ENCODE data around the gene SUCLG1.

Gene SUCLG1

GRCh38 chr2:84467389-84467788 lies 8.3 kb upstream of the SUCLG1 start:
- DNase-seq (ENCODE audit: low read depth in 1 of 2, low spot score in 1 of 2): no peak

GRCh38 chr2:84461310-84461709 lies 2.2 kb upstream of the SUCLG1 start:
- DNase-seq (ENCODE audit: low read depth in 1 of 2, low spot score in 1 of 2): no peak

DNA sequence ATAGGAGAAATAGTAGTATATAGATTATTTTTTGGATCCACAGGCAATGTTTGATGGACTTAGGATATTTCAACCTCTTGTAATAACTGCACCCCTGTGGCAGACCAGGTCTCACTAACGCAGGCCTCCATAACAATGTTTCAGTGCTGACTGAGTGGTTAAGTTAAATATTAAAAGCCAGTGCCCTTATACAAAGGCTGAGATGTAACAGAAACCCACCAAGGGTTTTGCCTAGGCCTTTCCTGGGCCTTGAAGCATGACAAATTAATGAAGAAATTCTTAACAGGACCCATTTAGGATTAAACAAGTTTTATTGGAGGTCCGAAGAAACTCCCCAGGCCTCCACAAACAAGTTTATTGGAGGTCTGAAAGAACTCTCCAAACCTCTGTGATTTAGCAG lies 1.6 kb upstream of the SUCLG1 start:
- no peak for DNase-seq (ENCODE audit: low read depth in 1 of 2, low spot score in 1 of 2)

DNA sequence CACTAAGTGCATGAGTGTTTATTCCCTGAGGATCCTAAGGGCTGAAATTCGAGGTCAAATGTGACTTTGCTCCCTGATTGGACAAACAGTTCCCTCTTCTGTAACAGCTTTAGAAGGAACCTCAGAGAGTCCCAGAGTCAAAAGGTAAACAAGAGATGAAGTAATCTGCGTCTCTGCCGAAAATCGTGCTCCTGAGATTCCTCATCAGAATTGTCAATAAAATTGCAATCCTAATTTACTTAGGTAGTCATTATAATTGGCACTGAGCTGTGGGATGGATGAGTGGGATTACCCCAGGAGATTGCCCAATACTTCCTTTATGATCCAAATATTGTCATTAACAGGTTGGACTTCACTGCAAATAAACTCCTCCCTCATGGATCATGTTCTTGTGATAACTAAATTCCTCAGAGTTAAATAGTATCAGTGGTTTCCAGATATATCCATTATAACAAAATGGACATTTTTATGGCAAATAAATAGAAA lies 907 bp upstream of the SUCLG1 start:
- no peak for DNase-seq (ENCODE audit: low read depth in 1 of 2, low spot score in 1 of 2)

- DNase-seq (ENCODE audit: low read depth in 1 of 2, low spot score in 1 of 2): peak; percentile 8 to 11
Measured at GRCh38 chr2:84458551-84459017, 496 bp downstream of the SUCLG1 start.

GRCh38 chr2:84457686-84458085 lies 1.4 kb downstream of the SUCLG1 start:
- no peak for DNase-seq (ENCODE audit: low read depth in 1 of 2, low spot score in 1 of 2)

DNA sequence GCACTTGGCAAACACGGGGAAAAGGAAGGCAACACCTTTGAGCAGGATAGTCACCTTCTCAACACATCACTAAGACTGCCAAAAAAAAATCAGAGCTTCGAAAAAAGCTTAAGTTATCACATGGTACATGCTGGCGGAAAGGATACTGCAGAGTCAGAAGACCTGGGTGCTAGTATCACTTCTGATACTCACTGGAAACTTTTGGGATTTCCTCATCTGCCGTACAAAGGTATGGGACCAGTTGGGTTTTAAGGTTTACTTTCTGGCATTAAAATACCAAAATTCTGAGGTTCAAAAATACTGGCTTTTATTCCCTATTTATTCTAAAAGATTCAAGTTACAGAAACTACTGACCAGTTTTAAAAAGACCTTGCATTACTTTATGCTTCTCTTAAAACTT lies 2.9 kb downstream of the SUCLG1 start:
- DNase-seq (ENCODE audit: low read depth in 1 of 2, low spot score in 1 of 2): no peak

DNA sequence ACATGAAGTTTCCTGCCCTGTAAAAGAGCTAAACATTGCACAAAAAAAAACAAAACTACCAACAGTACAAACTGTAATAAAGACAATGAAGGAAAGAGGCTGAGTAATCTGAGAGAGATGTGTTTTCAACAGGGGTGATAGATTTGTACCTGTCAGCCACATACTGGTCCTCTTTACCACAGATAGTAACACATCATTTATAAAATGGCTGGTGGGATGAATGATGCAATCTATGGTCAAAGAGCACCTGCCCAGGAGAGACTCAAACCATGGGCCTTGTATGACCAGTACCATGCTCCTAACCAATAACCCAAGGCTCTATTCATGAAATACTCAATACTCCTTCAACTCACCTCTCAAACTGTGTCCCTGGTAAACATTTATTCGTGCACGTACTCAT lies 4.5 kb downstream of the SUCLG1 start:
- DNase-seq (ENCODE audit: low read depth in 1 of 2, low spot score in 1 of 2): no peak

- DNase-seq (ENCODE audit: low read depth in 1 of 2, low spot score in 1 of 2): no peak
Measured at GRCh38 chr2:84452624-84453023, 6.5 kb downstream of the SUCLG1 start.

GRCh38 chr2:84451579-84451978 lies 7.5 kb downstream of the SUCLG1 start:
- no peak for DNase-seq (ENCODE audit: low read depth in 1 of 2, low spot score in 1 of 2)

- DNase-seq (ENCODE audit: low read depth in 1 of 2, low spot score in 1 of 2): no peak
Measured at GRCh38 chr2:84450288-84451227, 8.5 kb downstream of the SUCLG1 start.

DNA sequence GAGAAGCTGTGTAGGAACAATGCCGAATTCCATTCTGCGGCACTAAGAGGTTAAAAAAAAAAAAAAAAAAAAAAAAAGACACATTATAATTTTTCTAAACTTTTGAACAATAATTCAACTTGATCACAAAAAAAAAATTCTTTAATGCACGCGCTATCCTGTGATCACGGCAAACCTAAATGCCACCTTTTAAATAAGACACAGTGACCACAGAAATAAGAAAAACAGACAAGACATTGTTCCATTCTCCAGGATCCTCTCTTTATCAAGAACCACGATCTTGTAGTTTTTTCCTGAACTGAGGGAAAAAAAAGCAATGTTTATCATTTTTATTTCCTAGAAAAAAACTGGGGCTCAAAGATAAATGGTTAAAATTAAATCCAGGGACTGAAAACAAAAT lies 9.4 kb downstream of the SUCLG1 start:
- DNase-seq (ENCODE audit: low read depth in 1 of 2, low spot score in 1 of 2): no peak

- no peak for DNase-seq (ENCODE audit: low read depth in 1 of 2, low spot score in 1 of 2)
Measured at GRCh38 chr2:84449055-84449454, 10.0 kb downstream of the SUCLG1 start.

DNA sequence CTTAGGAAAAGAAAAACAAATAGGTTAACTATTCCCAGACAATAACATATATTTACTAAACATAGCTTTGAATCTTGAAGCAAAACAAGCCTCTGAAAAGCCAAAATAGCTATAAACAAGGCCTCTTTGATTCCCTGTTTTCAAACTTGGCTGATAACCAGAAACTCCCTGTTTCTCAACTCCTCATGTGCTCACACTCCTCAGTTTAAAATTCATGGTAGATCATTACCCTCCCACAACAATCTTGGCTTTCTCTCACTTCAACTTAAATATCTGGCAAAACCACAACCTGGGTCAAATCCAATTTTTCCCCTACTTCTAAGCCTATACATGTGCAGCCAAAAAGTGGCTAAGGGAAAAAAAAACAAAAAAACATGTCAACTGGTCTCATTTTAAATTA lies 15.6 kb downstream of the SUCLG1 start:
- DNase-seq (ENCODE audit: low read depth in 1 of 2, low spot score in 1 of 2): no peak

- DNase-seq (ENCODE audit: low read depth in 1 of 2, low spot score in 1 of 2): no peak
Measured at GRCh38 chr2:84442888-84443287, 16.2 kb downstream of the SUCLG1 start.

DNA sequence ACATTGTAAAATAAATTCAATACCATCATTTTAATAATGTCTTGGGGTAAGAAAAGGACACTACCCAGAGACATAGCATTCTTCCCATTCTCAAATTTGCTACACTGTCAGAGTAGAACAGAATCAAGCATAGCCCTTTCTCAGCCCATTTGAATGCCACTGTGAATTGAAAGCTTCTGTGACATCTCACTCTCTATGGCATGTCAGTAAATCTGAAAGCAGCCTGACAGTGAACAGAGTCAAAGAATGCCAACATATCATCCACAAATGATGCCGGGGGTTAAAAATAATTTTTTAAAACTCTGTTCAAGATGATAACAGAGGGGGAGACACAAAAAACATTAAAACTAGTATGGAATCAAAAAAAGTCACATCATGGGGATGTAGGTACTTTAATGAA lies 17.6 kb downstream of the SUCLG1 start:
- no peak for DNase-seq (ENCODE audit: low read depth in 1 of 2, low spot score in 1 of 2)

DNA sequence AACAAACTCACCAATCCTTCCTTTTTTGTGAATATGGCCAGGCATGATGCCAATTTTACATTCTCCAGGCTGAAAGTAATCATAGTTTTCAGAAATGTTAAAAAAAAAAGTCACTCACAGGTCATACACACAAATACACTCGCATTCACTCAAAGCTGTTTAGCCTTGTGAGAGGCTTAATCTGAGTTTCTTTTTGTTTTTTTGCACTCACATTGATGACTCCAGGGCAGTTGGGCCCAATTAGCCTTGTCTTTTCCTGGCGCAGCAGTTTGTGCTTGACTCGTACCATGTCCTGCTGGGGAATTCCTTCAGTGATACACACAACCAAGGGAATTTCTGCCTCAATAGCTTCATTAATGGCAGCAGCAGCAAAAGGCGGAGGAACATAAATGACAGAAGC lies 18.0 kb downstream of the SUCLG1 start:
- DNase-seq (ENCODE audit: low read depth in 1 of 2, low spot score in 1 of 2): no peak

- DNase-seq (ENCODE audit: low read depth in 1 of 2, low spot score in 1 of 2): no peak
Measured at GRCh38 chr2:84435345-84436025, 23.6 kb downstream of the SUCLG1 start.

- DNase-seq (ENCODE audit: low read depth in 1 of 2, low spot score in 1 of 2): no peak
Measured at GRCh38 chr2:84429328-84429727, 29.8 kb downstream of the SUCLG1 start.

GRCh38 chr2:84427235-84428138 lies 31.6 kb downstream of the SUCLG1 start:
- DNase-seq (ENCODE audit: low read depth in 1 of 2, low spot score in 1 of 2): no peak

DNA sequence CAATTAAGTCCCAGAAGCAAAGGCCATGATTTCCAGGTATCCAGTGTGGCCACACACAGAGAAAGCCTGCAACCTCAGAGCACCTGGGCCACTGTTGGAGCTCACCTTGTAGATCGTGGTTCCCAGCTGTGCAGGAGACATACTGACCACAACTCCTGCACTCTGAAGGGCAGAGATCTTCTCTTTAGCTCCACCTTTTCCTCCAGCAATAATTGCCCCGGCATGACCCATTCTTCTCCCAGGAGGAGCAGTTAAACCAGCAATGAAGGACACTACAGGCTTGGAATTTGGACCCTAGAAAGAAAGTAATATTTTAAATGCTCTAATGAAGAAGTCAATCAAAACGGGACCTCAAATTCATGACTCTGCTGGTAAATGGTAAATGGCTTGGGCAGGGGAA lies 33.8 kb downstream of the SUCLG1 start:
- DNase-seq (ENCODE audit: low read depth in 1 of 2, low spot score in 1 of 2): no peak

All from activated CD4-positive, alpha-beta T cell treated with anti-CD3 and anti-CD28 coated beads, Interleukin-2, amount 50 U/mL, for 24 hours (primary cell).